GM21447 (cell line): ENCODE measurements around the gene OXSM.

Experiments
- ATAC-seq: cut with Tn5 transposase; IDR thresholded peaks from one replicate; pipeline ENCODE4 v1.9.1; 2021; ENCODE audit not compliant: unreplicated experiment

Gene OXSM

DNA sequence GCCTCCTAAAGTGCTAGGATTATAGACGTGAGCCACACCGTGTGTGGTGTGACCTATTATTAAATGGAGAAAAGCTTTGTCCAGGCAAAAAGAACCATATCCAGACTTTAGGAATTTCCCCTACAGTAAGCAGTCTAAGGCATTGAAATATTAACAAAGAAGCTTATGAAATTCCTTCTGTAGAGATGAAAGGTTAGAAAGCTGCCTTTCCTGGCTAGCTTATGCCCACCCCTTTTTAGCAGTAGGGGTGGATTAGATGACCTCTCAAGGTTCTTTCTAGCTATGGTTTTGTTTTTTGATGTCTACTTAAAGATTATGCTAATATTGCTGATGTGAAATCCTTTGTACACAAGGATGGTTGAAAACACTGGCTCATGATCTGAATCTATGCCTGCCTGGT, 13.9 kb downstream of the OXSM start:
- ATAC-seq: no peak

DNA sequence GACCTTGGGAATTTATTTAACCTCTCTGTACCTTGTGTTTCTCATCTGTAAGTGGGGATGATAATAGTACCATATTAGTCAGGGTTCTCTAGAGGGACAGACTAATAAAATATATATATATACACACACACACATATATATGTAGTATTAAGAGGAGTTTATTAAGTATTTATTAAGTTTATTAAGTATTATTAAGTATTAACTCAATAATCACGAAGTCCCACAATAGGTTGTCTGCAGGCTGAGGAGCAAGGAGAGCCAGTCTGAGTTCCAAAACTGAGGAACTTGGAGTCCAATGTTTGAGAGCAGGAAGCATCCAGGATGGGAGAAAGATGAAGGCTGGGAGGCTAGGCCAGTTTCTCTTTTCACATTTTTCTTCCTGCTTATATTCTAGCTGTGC, 14.8 kb downstream of the OXSM start:
- no peak for ATAC-seq

DNA sequence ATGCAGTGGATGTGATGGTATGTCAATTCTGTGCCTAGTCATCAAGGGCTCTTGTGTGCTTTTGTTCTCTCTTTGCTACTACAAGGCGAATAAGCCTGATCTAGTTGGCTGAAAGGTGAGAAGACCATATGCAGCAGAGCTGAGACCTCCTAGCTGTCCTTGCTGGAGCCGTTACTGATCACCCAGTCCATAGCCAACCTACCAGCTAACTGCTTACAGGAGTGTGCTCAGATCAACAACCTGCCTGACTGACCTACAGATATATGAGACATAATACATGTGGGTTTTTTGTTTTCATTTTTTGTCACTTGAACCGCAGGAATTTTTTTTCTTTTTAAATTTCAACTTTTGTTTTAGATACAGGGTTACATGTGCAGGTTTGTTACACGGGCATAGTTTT, 22.8 kb downstream of the OXSM start:
- no peak for ATAC-seq

- no peak for ATAC-seq
These were observed 27.2 kb downstream of the OXSM start for GRCh38 chr3:25817107-25817506.

- ATAC-seq: no peak
These were observed 27.7 kb downstream of the OXSM start for GRCh38 chr3:25817638-25818037.

GRCh38 chr3:25818335-25818734, 28.4 kb downstream of the OXSM start:
- ATAC-seq: no peak

DNA sequence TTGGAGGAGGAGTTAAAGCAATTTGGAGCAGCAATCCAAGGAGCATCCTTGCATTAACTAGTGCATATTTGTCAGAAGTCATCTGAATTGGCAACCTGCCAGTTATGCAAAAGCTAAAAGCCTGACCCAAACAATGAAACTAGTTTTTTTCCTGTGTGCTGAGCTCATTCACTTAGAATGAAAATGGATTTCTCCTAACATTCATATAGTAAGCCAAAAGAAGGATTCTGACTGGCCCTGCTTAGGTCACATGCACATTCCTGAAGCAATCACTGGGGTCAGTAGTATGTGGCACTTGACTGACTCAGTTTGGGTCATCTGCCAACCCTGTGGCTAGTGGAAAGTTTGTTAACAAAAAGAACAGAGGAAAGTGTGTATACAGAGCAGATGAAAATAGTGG, 30.5 kb downstream of the OXSM start:
- ATAC-seq: no peak

GRCh38 chr3:25820816-25821486, 31.1 kb downstream of the OXSM start:
- ATAC-seq: no peak

DNA sequence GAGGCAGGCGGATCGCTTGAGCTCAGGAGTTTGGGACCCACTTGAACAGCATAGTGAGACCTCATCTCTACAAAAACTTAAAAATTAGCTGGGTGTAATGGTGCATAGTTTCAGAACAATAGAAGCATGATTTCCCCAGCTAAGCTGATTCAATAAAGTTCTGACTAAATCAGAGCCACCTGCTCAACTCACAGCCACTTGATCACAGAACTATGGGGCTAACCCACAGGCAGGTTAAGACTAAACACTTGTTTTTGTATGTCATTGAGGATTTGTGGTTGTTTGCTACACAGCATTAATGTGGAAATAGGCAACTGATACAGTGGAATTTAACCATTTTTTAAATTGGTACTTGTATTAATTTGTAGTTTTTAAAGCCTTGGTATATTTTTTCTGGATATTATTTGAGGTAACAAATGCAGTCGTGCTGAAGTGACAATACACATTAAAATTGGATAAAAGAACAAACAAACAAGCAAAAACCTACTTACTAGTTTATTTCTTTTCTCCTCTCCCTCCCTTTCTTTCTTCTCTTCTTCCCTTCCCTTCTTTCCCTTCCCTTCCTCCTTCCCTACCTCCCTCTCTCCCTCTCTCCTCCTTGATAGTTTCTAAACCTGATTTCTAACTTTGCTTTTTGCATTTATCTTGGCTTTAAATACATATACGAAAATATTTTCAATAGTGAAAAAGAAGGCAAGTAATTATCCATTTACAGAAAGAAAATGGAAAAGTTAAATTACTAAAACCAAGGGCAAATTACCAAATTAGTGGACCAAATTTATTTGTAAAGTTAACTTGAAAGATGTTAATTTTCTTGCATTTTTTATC, 32.1 kb downstream of the OXSM start:
- no peak for ATAC-seq

DNA sequence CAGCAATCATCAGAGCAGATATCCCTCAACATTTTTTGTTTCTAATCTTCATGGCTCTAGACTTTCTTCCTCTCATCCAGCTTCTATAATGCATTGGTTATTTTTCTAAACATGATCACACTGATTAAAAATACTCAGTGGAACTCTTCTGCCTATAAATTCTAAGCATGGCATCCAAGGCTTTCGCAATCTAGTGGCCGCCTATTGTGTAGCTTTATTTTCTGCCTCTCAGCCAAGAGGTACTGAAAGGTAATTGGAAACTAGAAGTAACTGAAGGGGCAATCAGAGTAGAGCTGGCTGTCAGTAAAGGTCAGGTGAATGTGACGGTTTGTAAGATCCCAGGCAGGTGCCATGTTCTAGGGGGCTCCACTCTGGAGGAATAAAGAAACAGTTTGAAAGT, 33.4 kb downstream of the OXSM start:
- no peak for ATAC-seq

DNA sequence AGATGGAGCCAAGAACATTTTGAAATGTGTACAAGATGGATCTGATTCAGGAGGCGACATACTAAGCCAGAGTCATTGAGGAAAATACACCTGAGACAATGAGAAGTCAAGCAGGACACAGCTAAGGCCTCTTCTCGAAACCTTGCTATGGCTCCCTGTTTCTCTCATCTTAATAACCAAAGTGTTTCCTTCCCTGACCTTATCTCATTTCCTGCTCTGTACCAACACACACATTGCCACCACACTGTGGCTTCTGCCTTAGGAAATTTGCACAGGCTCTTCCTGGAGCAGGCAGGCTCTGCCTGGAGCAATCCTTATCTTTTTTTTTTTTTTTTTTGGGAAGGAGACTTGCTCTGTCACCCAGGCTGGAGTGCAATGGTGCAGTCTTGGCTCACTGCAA, 36.6 kb downstream of the OXSM start:
- no peak for ATAC-seq

DNA sequence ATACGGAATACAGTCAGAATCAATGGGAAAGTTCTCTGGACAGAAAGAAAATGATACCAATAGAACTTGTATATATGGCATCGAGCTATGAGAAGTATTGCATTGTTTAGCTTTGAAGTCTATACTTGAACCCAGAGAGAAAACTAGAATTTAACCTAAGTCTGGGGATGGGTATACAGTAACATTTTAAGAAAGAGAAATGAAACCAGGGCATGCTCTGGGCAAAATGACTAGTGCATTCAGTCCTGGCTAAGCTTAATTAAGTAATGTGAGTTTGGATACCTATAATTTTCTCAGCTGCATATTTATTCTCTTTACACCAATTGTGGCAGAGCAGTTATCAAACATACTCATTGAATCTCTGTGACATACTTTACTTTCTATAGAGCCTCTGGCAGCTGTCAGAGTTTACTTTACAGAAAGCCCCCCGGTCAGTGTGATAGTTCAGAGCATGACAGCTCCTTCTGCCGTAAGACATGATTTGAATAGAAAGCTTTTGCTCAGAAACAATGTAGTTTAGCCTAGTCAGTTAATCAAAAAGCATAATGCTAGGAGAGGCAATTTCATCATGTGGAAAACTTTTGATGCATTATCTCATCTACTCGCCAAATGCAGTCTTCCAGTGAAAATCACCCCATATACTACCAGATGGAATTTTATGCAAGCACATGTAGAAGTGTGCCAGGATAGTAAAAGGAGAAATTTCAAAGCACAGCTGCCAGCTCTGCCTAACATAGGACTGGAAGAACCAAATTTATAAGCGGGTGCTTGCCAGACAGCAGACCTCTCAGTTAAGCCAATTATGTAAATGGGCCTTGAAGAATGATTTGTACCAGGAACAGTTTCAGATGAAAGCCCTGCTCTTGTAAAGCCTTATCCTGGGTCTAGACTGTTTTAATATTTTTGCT, 40.7 kb downstream of the OXSM start:
- no peak for ATAC-seq

- peak; percentile 41 for ATAC-seq
These were observed 41.7 kb downstream of the OXSM start for GRCh38 chr3:25831578-25831977.

DNA sequence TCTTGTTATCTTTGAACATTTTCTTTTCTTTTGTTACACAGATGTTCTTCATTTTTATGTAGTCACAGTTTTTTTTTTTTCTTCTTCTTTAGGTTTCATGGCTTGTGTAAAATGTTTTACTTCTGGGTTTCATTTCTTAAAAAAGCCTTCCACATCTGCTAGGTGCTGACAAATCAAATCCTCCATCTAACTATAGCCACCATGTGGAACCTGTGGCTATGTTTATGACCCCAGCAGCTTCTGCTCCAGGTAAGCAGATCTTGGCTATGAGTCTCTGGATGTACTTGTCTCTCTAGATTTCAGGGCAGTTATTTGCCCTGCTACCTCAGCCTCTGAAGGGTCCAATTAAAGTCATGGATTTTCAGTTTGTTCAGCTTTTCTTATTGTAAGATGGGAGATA, 44.5 kb downstream of the OXSM start:
- peak; percentile 78 for ATAC-seq

- no peak for ATAC-seq
These were observed 46.7 kb downstream of the OXSM start for GRCh38 chr3:25836579-25836978.

DNA sequence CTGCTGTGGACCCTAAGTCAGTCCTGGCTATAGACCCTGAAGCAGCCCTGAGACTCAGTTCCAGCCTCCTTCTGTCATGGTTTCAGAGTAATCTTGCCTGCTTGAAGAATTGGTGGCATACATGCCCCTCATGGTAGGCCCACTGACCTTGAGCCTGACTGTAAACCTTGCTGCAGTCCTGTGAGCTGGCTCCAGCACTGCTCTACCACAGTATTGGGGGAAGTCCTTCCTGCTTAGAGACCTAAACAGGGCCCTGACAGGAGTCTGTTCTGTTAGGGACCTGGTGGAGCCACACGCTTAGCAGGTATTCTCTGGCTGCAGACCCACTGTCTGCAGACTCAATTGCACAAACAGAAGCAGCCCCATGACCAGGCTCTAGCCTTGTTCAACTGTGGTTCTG, 47.1 kb downstream of the OXSM start:
- ATAC-seq: no peak

DNA sequence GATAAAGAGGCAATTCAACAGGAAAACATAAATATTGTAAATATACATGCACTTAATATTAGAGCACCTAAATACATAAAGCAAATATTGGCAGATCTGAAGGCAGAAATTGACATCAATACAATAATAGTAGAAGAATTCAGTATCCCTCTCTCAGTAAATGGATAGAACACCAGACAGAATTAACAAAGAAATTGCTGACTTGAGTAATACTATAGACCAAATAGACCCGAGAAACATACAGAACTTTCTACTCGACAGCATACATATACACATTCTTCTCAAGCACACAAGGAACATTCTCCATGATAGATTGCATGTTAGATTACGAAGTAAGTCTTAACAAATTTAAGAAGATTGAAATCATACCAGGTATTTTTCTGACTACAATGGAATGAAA, 50.2 kb downstream of the OXSM start:
- no peak for ATAC-seq

DNA sequence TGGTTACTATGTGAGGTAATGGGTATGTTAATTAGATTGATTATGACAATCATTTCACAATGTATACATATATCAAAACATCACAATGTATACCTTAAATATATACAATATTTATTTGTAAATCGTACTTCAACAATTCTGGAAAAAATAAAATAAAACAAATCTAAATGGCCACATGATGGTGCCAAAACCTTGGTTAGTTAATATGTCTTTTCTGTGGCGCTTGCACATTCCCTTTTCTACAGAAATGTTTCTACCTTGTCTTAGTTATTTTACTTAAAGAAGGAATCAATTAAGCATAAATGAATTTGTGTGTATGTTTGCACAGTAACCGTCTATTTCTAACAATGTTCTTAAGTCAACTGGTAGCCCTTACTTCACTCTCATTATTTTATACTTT, 53.4 kb downstream of the OXSM start:
- no peak for ATAC-seq
